Heart right ventricle (tissue), 16 donors: ENCODE results near the gene OTOG. TPM values are rescaled to one million over a fixed set of nuclear protein-coding genes. Genes with fewer than 3 reads are reported as not detected.

Source experiments
- ATAC-seq, 8 donors: fragments of 200-7000 bp; cut with Tn5 transposase; one replicate each; pipeline ENCODE4 v1.9.1; 2020; ENCODE audit warnings: mild to moderate bottlenecking in 8 of 8, moderate library complexity in 8 of 8, moderate number of reproducible peaks in 1 of 8
- DNase-seq, 2 donors: peaks; one replicate each; pipeline ENCODE4 v3.0.0-alpha.2; 2020
- H3K27ac ChIP-seq, 10 donors: fragments of 200-600 bp; sonication (generic) in 2 of 10; one replicate each; pipeline versions ENCODE4 v1.5.0 to v1.8.0; 2020 to 2022; ENCODE audit warnings: mild to moderate bottlenecking in 3 of 10
- H3K27me3 ChIP-seq, 7 donors: fragments of 200-600 bp; one replicate each; pipeline ENCODE4 v1.8.0; 2021 to 2022; ENCODE audit warnings: mild to moderate bottlenecking in 2 of 7
- H3K36me3 ChIP-seq, 9 donors: fragments of 200-600 bp; sonication (generic) in 1 of 9; one replicate each; pipeline versions ENCODE4 v1.5.0 to v1.8.0; 2020 to 2022; ENCODE audit warnings: mild to moderate bottlenecking in 2 of 9
- H3K4me1 ChIP-seq, 9 donors: fragments of 200-600 bp; sonication (generic) in 1 of 9; one replicate each; pipeline versions ENCODE4 v1.5.0 to v1.8.0; 2020 to 2022; ENCODE audit warnings: mild to moderate bottlenecking in 4 of 9
- H3K4me3 ChIP-seq, 10 donors: fragments of 200-600 bp; sonication (generic) in 2 of 10; one replicate each; pipeline versions ENCODE4 v1.5.0 to v1.8.0; 2020 to 2022; ENCODE audit warnings: mild to moderate bottlenecking in 7 of 10, moderate library complexity in 2 of 10
- H3K9me3 ChIP-seq, 11 donors: fragments of 200-600 bp in 10 of 11; sonication (generic) in 2 of 11; one replicate each; pipeline versions ENCODE4 v1.5.0 to v1.8.0; 2013 to 2022; ENCODE audit warnings: mild to moderate bottlenecking in 2 of 11, control low read depth in 1 of 11, moderate library complexity in 1 of 11
- CTCF ChIP-seq, 9 donors: fragments of 200-600 bp; sonication (generic) in 2 of 9; IDR thresholded peaks; one replicate each; pipeline versions ENCODE4 v1.5.0 to v1.8.0; 2021 to 2022; ENCODE audit warnings: antibody characterized with exemption in 9 of 9, mild to moderate bottlenecking in 5 of 9, moderate library complexity in 1 of 9
- WGBS, 2 donors: extraction: QIAGEN DNeasy Blood & Tissue Kit; methylation state at CpG; one replicate each; pipeline ENCODE4 v1.1.7; 2013; ENCODE audit warnings: inconsistent platforms in 1 of 2; 5-methylcytosine and 5-hydroxymethylcytosine counted together
- intact Hi-C, 10 donors: fragments of 100-400 bp; cut with DNase I; formaldehyde crosslinking; loops; one replicate each; pipeline versions ENCODE4 v1.11.1 to v1.14.2; 2022
- polyA plus RNA-seq, 2 donors: library from polyadenylated mRNA; stranded (reverse); fragments of 200-250 nt; gene quantifications; one replicate each; pipeline ENCODE4 v1.2.3, GENCODE V29; 2013
- total RNA-seq, 10 donors: library from RNA; stranded (reverse); fragmentation: NEBNext Ultra II Directional in 3 of 10; extraction: Animal tissue kit (Norgen Biotek cat#: 25700) in 3 of 10; gene quantifications; one replicate each; pipeline versions ENCODE4 v1.2.1 to v1.2.4, GENCODE V29; 2021 to 2023
- donor health status: Arrhythmogenic right ventricular cardiomyopathy.
- donor health status: ischemic (EF 13 %, LVEDD 7.1; RV severe dilation, severe dysfunction).
- donor health status: healthy with polysubstance abuse.
- donor health status: DM: no; HTN: yes; CAD: no.
- donor health status: DM: no; HTN: no; CAD: no.
- donor health status: ischemic (EF 25% LVEDD 6.9; RV normal size, moderate dysfunction).
- donor health status: ischemic (EF 25% LVEDD 5.7; RV mildly dilated, moderate dysfunction).
- donor health status: healthy.
- donor health status: DM: yes; HTN: yes; CAD: no.
- donor health status: Ischemic cardiomyopathy.
- donor health status: ischemic (EF 35%, LVEDD 5.7; RV mildly dilated, moderate dysfunction).
- donor health status: nonischemic (EF 11% LVEDD 7.7; RV severe dilation, severe dysfunction).
- donor health status: DM: yes; HTN: yes; CAD: no.
- donor health status: PGD.
- donor health status: ischemic (EF 29% LVEDD 5.4; RV normal size, mild dysfunction).
- donor health status: nonischemic (EF 23%, LVEDD 6.1; RV moderate dilation, normal function).

The OTOG gene
- total and polyA plus RNA-seq, 12 donors: not detected

GRCh38 chr11:17635551-17635938 lies 88.5 kb downstream of the OTOG start:
- TF ChIP-seq CTCF (IDR thresholded peaks at IDR 0.05): no peak
- no peak overlapping the region for H3K27ac ChIP-seq
- no peak overlapping the region for H3K4me3 ChIP-seq
- ATAC-seq: no peak
- H3K4me1 ChIP-seq: no peaks in the 10 kb centered on the region
- H3K27me3 ChIP-seq: peaks cover 0 to under 1% (median 0%) of the 10 kb centered on the region in 7 donors
- H3K9me3 ChIP-seq: no peaks in the 10 kb centered on the region
- intact Hi-C loops: no loop called here
- 79 to 80% methylated on average over 9 of the region's 9 CpGs for WGBS, 2 donors
- no peaks in the 10 kb centered on the region for H3K36me3 ChIP-seq
- DNase-seq: no peak

- DNase-seq (no peak), ATAC-seq (no peak)
- Histone ChIP-seq H3K4me3 (no peak overlapping the region), H3K36me3 (no peaks in the 10 kb centered on the region), H3K4me1 (no peaks in the 10 kb centered on the region), H3K27ac (no peak overlapping the region), H3K9me3 (no peaks in the 10 kb centered on the region), H3K27me3 (peaks cover 0 to 3% (median 0%) of the 10 kb centered on the region in 7 donors)
- no peak for TF ChIP-seq CTCF (IDR thresholded peaks at IDR 0.05)
- WGBS, 2 donors: 80 to 81% methylated on average over 5 of the region's 5 CpGs
- intact Hi-C loops: no loop called here
Measured at GRCh38 chr11:17636721-17637120, 89.7 kb downstream of the OTOG start.

- intact Hi-C loops: no loop called here
- H3K27me3 ChIP-seq: peaks cover 0 to 3% (median 0%) of the 10 kb centered on the region in 7 donors
- no peak overlapping the region for H3K4me3 ChIP-seq
- no peaks in the 10 kb centered on the region for H3K9me3 ChIP-seq
- no peak for DNase-seq
- 68 to 74% methylated on average over 4 of the region's 4 CpGs for WGBS, 2 donors
- no peaks in the 10 kb centered on the region for H3K36me3 ChIP-seq
- no peaks in the 10 kb centered on the region for H3K4me1 ChIP-seq
- no peak overlapping the region for H3K27ac ChIP-seq
- no peak for TF ChIP-seq CTCF (IDR thresholded peaks at IDR 0.05)
- ATAC-seq: no peak
Measured at GRCh38 chr11:17637901-17638300, 90.8 kb downstream of the OTOG start.

- intact Hi-C loops: no loop called here
Measured at GRCh38 chr11:17638311-17638710, 91.3 kb downstream of the OTOG start.

More at GRCh38 chr11:17638311-17638710, 91.3 kb downstream of the OTOG start:
- H3K4me1 ChIP-seq: no peaks in the 10 kb centered on the region
- no peak for DNase-seq
- no peak for ATAC-seq
- TF ChIP-seq CTCF (IDR thresholded peaks at IDR 0.05): no peak
- WGBS, 2 donors: 84 to 86% methylated on average over 9 of the region's 9 CpGs
- peaks cover 0 to 3% (median 0%) of the 10 kb centered on the region in 7 donors for H3K27me3 ChIP-seq
- H3K4me3 ChIP-seq: no peak overlapping the region
- no peaks in the 10 kb centered on the region for H3K36me3 ChIP-seq
- no peak overlapping the region for H3K27ac ChIP-seq
- no peaks in the 10 kb centered on the region for H3K9me3 ChIP-seq
